GM15510 (cell line): ENCODE results near the gene NRG2.

ENCODE experiments used
- POLR2A ChIP-seq: IDR thresholded peaks from 3 replicates; pipeline ENCODE4 v1.6.1; 2011; ENCODE audit warnings: borderline replicate concordance; ENCODE audit not compliant: insufficient read length; ENCODE audit errors: extremely low read depth

Gene NRG2

DNA sequence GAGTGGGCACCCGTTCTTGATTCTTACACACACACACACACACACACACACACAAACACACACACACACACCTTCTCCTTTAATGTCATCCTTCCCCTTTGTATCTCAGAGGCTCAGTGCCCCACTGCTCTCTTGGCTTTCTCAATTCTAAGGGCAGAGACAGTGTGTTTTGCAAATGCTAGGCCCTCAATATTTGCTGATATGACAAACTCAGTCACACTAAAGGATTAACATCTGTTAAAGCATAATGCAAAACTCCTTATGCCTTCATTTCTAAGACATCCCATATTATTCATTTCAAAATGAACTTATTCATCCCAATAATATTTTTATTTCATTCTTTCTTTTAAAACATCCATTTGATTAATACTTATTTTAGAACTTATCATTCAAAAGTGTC, 8.9 kb upstream of the NRG2 start:
- TF ChIP-seq POLR2A, result no peak

GRCh38 chr5:140049713-140050112, 6.6 kb upstream of the NRG2 start:
- no peak for TF ChIP-seq POLR2A

- TF ChIP-seq POLR2A, result no peak
Measured at GRCh38 chr5:140049205-140049604, 6.1 kb upstream of the NRG2 start.

DNA sequence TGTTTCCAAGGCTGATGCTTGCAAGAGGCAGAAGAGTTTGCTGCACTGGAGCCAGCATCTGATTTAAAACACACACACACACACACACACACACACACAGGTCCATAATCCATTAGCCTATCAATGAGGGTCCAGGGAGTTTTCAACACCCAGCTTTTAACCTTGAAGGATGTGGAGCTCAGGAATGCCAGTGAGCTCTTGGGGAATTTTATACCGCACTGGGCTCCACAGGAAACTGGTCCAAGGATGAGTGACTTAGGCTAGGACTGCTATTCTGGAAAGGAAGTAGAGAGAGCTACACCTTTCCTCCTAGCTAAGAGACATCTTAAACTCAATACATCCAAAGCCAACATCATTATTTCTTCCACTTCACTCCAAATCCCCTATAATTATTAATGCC, 942 bp upstream of the NRG2 start:
- no peak for TF ChIP-seq POLR2A

- no peak for TF ChIP-seq POLR2A
Measured at GRCh38 chr5:140043508-140043872, 391 bp upstream of the NRG2 start.

GRCh38 chr5:140042393-140042642, 781 bp downstream of the NRG2 start:
- TF ChIP-seq POLR2A, result no peak

DNA sequence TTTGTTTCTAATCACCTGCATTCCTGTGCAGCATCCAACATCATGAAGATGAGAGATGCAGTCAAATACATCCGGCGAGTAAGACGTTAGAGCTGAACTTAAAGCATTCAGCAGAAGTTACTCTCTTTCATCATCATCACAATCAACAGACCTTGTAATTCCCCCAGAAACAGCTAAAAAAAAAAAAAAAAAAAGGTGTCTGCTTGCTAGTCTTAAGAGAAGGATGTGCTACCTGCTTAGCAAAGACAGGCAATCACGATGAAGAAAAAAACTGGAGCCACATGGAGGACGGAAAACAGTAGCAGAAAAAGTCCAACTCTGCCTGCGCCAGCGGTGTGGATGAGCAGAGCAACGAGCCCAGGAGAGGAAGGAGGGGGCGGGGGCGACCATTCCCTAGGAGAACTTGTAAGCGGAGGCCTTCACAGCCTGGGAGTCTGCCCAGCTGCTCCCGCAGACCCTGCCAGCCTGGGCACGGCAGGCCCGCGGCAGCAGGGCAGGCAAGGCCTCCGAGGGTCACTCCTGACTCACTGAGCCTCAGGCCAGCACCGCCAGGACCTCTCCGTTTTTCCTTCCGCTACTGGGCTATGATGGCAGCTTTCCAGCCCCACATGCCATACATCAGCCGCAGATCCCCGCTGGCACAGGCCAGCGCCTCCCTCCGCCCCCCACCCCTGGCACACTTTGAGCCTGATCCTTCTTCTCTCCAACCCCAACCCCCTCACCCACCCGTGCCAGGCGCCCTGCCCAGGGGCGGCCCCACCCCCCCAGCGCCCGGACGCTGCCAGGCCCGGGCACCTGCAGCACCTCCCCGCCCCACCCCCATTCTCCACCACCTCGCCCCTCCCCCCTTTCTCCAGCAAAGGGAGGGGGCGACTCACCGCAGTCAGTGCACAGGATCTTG, 1.4 kb downstream of the NRG2 start:
- no peak for TF ChIP-seq POLR2A

DNA sequence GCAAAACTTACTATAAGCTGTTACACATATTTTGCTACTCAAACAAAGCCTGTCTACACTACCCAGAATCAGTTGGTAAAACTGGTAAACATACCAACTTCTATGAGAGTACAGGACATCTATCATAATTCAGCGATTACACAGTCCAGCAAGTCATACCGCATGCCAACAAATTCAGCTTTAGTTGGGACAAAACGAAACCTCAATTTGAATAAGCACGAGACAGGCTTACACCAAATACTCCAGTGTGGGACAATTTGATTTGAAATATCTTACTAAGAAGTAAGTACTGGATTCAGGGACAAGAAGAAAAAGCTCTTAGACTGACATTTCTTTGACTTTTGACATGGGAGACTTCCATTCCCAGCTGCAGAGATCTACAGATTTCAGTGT, 2.0 kb downstream of the NRG2 start:
- TF ChIP-seq POLR2A, result no peak

DNA sequence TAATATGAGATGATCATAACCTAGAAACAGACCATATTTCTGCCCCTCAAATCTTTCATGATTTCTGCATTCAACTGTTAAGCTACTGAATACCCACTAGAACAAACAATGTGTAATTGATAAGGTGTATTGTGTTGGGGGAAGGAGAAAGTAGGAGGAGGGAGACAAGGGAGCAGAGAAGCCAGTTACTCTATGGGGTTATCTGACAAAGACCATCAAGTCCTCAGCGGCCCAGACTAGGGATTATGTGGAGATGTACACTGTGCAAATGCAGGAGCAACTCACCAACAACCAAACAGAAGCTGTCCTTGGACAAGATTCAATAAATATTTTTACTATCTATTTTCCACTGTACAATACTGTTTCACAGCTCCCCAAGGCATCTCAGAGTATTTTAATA, 2.7 kb downstream of the NRG2 start:
- TF ChIP-seq POLR2A, result no peak

DNA sequence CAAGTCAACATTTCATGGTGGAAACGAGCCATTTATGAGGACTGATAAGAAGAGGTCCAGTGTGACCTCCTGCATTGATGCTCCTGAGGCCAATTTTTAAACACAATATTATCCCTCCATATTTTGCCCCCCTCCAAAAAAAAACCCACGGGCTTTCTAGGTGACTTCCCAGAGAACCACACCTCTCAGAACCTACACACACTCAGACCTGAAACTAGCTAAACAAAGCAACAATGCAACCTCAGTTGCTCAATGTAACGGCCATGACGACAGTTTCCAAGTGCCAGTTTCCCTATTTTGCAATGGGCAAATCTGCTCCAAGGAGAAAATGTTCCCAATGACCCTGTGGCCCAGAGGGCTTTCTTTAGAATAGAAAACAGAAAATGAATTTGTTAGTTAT, 3.5 kb downstream of the NRG2 start:
- TF ChIP-seq POLR2A, result no peak

DNA sequence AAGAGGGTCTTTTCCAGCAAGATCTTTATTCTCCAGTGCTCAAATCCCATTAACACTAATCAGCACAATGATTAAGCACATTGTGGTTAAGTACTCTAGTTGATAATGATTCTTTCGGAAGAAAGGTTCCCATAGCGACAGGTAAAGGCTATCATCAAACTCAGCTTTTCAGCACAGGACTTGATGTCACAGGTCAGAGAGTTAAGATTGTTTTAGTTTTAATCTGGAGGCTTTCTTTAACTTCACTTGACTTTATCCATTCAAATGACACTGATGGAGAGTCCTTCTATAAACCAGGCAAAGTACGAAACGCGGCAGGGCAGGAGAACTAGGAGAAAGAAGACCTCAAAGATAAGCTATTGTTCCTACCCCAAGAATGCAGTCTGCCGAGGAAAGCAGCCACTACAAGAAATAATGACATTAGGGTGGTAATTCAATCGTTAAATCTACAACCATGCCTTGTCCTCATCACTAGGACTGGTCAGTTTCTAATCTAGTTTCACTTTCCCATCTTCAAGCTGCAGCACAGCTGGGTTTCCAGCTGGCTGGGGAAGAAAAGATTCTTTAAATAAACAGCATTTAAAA, 4.6 kb downstream of the NRG2 start:
- no peak for TF ChIP-seq POLR2A

GRCh38 chr5:140037012-140037411, 6.1 kb downstream of the NRG2 start:
- TF ChIP-seq POLR2A, result no peak

DNA sequence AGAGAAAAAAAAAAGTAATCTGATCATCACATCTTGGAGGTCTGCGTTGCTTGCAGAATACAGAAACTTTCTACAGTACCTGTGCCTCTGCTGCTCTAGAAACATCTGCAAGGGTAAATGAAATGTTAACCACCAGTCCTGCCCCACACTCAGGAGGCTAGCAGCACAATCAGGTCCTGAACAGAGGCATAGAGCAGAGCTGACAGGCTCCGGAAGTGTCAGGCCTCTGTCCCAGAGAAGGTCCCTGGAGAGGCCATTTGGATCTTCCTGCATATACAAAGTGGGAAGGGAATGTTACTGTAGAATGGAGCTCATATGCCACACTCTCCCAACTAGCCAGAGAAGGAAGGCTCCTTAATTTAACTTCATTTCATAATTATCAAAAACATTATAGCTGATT, 7.2 kb downstream of the NRG2 start:
- no peak for TF ChIP-seq POLR2A

DNA sequence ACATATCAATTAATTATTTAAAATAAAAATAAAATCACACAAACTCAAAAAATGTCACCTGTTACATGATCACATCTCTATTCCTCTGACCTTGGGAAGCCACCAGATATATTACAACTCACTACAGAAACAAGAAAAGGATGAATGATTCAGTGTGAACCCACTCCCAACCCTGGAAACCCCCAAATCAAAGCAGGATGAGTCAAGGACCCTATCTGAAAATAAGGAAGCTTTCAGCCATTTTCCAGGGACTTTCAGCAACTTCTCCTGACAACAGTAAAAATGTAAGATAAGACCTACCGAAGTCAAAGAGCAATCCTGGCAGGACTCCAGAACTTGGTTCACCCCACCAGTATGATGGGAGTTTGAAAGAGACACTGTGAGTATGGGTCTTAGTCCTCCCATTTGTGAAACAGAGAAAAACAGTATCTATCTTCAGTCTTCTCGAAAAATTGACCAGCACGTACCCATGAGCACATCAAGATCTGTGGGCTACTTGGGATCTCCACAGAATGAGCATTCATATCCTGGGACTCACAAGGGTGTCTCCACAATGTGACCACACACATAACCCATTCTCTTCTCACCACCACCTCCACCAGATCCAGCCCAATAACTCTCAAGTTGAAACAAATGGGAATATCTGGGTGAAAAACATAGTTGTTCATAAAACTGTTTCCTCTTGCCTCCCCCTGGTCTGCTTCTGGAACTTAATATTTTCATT, 9.9 kb downstream of the NRG2 start:
- no peak for TF ChIP-seq POLR2A

DNA sequence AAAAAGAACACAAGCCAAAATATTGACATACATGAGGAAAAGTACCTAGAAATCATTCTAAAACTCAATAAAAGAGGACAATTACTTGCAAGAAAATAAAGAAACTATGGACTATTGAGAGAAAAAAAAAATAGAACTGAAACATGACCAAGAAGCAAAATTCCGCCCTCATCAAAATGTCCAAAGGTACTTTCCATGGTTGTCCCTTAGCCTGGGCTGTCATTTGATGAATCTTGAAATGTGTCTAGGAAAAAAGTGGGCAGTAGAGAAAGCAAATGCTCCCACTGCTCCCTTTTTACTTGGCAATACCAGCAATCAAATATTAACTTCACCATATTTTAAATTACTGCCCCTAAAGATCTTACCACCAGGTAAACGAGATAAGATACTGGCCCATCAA, 10.8 kb downstream of the NRG2 start:
- no peak for TF ChIP-seq POLR2A

GRCh38 chr5:140027807-140028206, 15.3 kb downstream of the NRG2 start:
- no peak for TF ChIP-seq POLR2A
